Neuronal stem cell (in vitro differentiated cells): ENCODE results near the gene KLF9.

Experiments
- DNase-seq: peaks from one replicate; pipeline ENCODE4 v3.0.0-alpha.2; 2013; ENCODE audit warnings: low spot score
- H2AFZ ChIP-seq: one replicate; pipeline ENCODE4 v1.6.1; 2013; ENCODE audit warnings: mild to moderate bottlenecking, low read length, inconsistent platforms
- H2AK5ac ChIP-seq: 2 replicates; pipeline ENCODE4 v1.6.1; 2013; ENCODE audit warnings: low read depth, mild to moderate bottlenecking, inconsistent platforms, low read length, moderate library complexity, mixed read lengths
- H2BK120ac ChIP-seq: 2 replicates; pipeline ENCODE4 v1.6.1; 2013; ENCODE audit warnings: low read depth, mild to moderate bottlenecking, inconsistent platforms, low read length, moderate library complexity, mixed read lengths
- H2BK12ac ChIP-seq: one replicate; pipeline ENCODE4 v1.6.1; 2013; ENCODE audit warnings: low read length, inconsistent platforms
- H2BK15ac ChIP-seq: 2 replicates; pipeline ENCODE4 v1.6.1; 2013; ENCODE audit warnings: mild to moderate bottlenecking, low read length, inconsistent platforms, mixed read lengths
- H2BK5ac ChIP-seq: one replicate; pipeline ENCODE4 v1.6.1; 2013; ENCODE audit warnings: inconsistent platforms, mild to moderate bottlenecking, low read length, moderate library complexity
- H3K14ac ChIP-seq: one replicate; pipeline ENCODE4 v1.6.1; 2013; ENCODE audit warnings: low read length, inconsistent platforms
- H3K18ac ChIP-seq: 2 replicates; pipeline ENCODE4 v1.6.1; 2013; ENCODE audit warnings: low read length, inconsistent platforms
- H3K23ac ChIP-seq: 2 replicates; pipeline ENCODE4 v1.6.1; 2013; ENCODE audit warnings: low read depth, mild to moderate bottlenecking, mixed read lengths, low read length, inconsistent platforms; ENCODE audit not compliant: poor library complexity
- H3K27ac ChIP-seq: replicated peaks from 3 replicates; pipeline ENCODE4 v1.5.1; 2013; ENCODE audit warnings: low read length, inconsistent platforms
- H3K27me3 ChIP-seq, 3 experiments: 2 replicates each; pipeline ENCODE4 v1.6.1; 2013; ENCODE audit warnings: low read length in 3 of 3, mild to moderate bottlenecking in 2 of 3, inconsistent platforms in 1 of 3, low read depth in 1 of 3, mixed read lengths in 1 of 3, moderate library complexity in 1 of 3; ENCODE audit not compliant: control insufficient read depth in 3 of 3, insufficient read depth in 3 of 3
- H3K36me3 ChIP-seq, 2 donors: replicated peaks in 1 of 2; 2 replicates each; pipeline ENCODE4 v1.6.1; 2013; ENCODE audit warnings: low read length in 2 of 2; ENCODE audit not compliant: control insufficient read depth in 2 of 2, insufficient read depth in 2 of 2
- H3K4ac ChIP-seq: 2 replicates; pipeline ENCODE4 v1.6.1; 2013; ENCODE audit warnings: inconsistent platforms, mild to moderate bottlenecking, low read length, moderate library complexity
- H3K4me1 ChIP-seq, 2 donors: 1 replicate in 1 of 2; 2 replicates in 1 of 2; pipeline ENCODE4 v1.6.1; 2013; ENCODE audit warnings: low read length in 2 of 2, low read depth in 1 of 2; ENCODE audit not compliant: control insufficient read depth in 2 of 2, insufficient read depth in 1 of 2
- H3K4me2 ChIP-seq: one replicate; pipeline ENCODE4 v1.6.1; 2013; ENCODE audit warnings: mild to moderate bottlenecking, low read length, inconsistent platforms; ENCODE audit not compliant: insufficient read depth, poor library complexity, severe bottlenecking
- H3K4me3 ChIP-seq, 2 donors: 2 replicates each; pipeline ENCODE4 v1.5.1; 2013; ENCODE audit warnings: low read length in 2 of 2, mild to moderate bottlenecking in 2 of 2, inconsistent platforms in 1 of 2, moderate library complexity in 1 of 2
- H3K79me1 ChIP-seq: one replicate; pipeline ENCODE4 v1.6.1; 2013; ENCODE audit warnings: low read depth, mild to moderate bottlenecking, inconsistent platforms, low read length, moderate library complexity
- H3K9ac ChIP-seq: one replicate; pipeline ENCODE4 v1.6.1; 2013; ENCODE audit warnings: mild to moderate bottlenecking, low read depth, low read length, inconsistent platforms; ENCODE audit not compliant: poor library complexity
- H3K9me3 ChIP-seq, 2 donors: replicated peaks in 1 of 2; 2 replicates each; pipeline versions ENCODE3 to v1.6.1; 2013; ENCODE audit warnings: low read length in 2 of 2, mild to moderate bottlenecking in 2 of 2, inconsistent platforms in 1 of 2, low read depth in 1 of 2, mixed read lengths in 1 of 2, moderate library complexity in 1 of 2; ENCODE audit not compliant: control insufficient read depth in 2 of 2, insufficient read depth in 1 of 2
- H4K8ac ChIP-seq: one replicate; pipeline ENCODE4 v1.6.1; 2013; ENCODE audit warnings: low read depth, mild to moderate bottlenecking, inconsistent platforms, low read length, moderate library complexity
- H4K91ac ChIP-seq: one replicate; pipeline ENCODE4 v1.6.1; 2013; ENCODE audit warnings: low read length, low read depth, mild to moderate bottlenecking, inconsistent platforms; ENCODE audit not compliant: poor library complexity
- WGBS, 2 donors: extraction: QIAGEN DNeasy Blood & Tissue Kit; methylation state at CpG; one replicate each; pipeline ENCODE4 v1.1.7; 2013; ENCODE audit warnings: missing lambda C conversion rate in 2 of 2, mixed read lengths in 1 of 2; ENCODE audit not compliant: insufficient read length in 2 of 2, insufficient replicate concordance in 1 of 2; ENCODE audit errors: extremely low coverage in 2 of 2; 5-methylcytosine and 5-hydroxymethylcytosine counted together

KLF9 gene

GRCh38 chr9:70441622-70442021 lies 27.2 kb upstream of the KLF9 start:
- H2BK12ac ChIP-seq, result no peak overlapping the region
- no peak overlapping the region for H2AK5ac ChIP-seq
- H2BK120ac ChIP-seq, result no peak overlapping the region
- no peaks in the 10 kb centered on the region for H3K36me3 ChIP-seq
- no peak overlapping the region for H4K8ac ChIP-seq
- no peak overlapping the region for H3K4me3 ChIP-seq
- no peak overlapping the region for H3K9ac ChIP-seq
- H2BK15ac ChIP-seq, result no peak overlapping the region
- no peak overlapping the region for H4K91ac ChIP-seq
- H3K18ac ChIP-seq, result no peak overlapping the region
- peaks cover 0 to 3% of the 10 kb centered on the region in 2 donors for H3K4me1 ChIP-seq
- peaks cover 0 to 14% (median 3%) of the 10 kb centered on the region in 3 experiments for H3K27me3 ChIP-seq
- H3K14ac ChIP-seq, result no peak overlapping the region
- H3K9me3 ChIP-seq, result no peaks in the 10 kb centered on the region
- H3K23ac ChIP-seq, result no peak overlapping the region
- H2BK5ac ChIP-seq, result no peak overlapping the region
- H3K4me2 ChIP-seq, result no peak overlapping the region
- H3K79me1 ChIP-seq, result no peaks in the 10 kb centered on the region
- no peak overlapping the region for H2AFZ ChIP-seq
- no peak overlapping the region for H3K4ac ChIP-seq
- no peak overlapping the region for H3K27ac ChIP-seq
- DNase-seq, result peak; percentile 51

GRCh38 chr9:70439991-70440706 lies 25.7 kb upstream of the KLF9 start:
- Histone ChIP-seq H3K23ac (no peak overlapping the region), H3K18ac (no peak overlapping the region), H2AFZ (no peak overlapping the region), H3K4me3 (no peak overlapping the region), H3K36me3 (no peaks in the 10 kb centered on the region), H3K27me3 (peaks cover 0 to 14% (median 3%) of the 10 kb centered on the region in 3 experiments), H3K4me1 (peaks cover 0 to 3% of the 10 kb centered on the region in 2 donors), H3K79me1 (no peaks in the 10 kb centered on the region), H4K8ac (no peak overlapping the region), H3K9me3 (no peaks in the 10 kb centered on the region), H2BK120ac (no peak overlapping the region), H2BK15ac (no peak overlapping the region), H3K4ac (no peak overlapping the region), H3K4me2 (no peak overlapping the region), H4K91ac (no peak overlapping the region), H3K14ac (no peak overlapping the region), H2BK12ac (no peak overlapping the region), H3K27ac (no peak overlapping the region), H2BK5ac (no peak overlapping the region), H2AK5ac (no peak overlapping the region), H3K9ac (no peak overlapping the region)
- no CpG with 5 or more reads among the region's 5 CpGs for whole genome bisulfite sequencing, 2 donors
- DNase-seq, result no peak

- no peaks in the 10 kb centered on the region for H3K36me3 ChIP-seq
- H2BK5ac ChIP-seq, result no peak overlapping the region
- no peak overlapping the region for H3K9ac ChIP-seq
- H2BK12ac ChIP-seq, result no peak overlapping the region
- H3K14ac ChIP-seq, result no peak overlapping the region
- no peak overlapping the region for H4K91ac ChIP-seq
- no peak overlapping the region for H2BK15ac ChIP-seq
- H3K4me3 ChIP-seq, result no peak overlapping the region
- peaks cover 0 to 3% of the 10 kb centered on the region in 2 donors for H3K4me1 ChIP-seq
- no peak overlapping the region for H3K18ac ChIP-seq
- WGBS, 2 donors, result no CpG with 5 or more reads among the region's 3 CpGs
- H3K79me1 ChIP-seq, result no peaks in the 10 kb centered on the region
- no peak overlapping the region for H2AK5ac ChIP-seq
- H3K4me2 ChIP-seq, result no peak overlapping the region
- H2AFZ ChIP-seq, result no peak overlapping the region
- no peak for DNase-seq
- H3K27ac ChIP-seq, result no peak overlapping the region
- no peak overlapping the region for H2BK120ac ChIP-seq
- H3K9me3 ChIP-seq, result no peaks in the 10 kb centered on the region
- no peak overlapping the region for H3K23ac ChIP-seq
- H3K27me3 ChIP-seq, result peaks cover 0 to 14% (median 3%) of the 10 kb centered on the region in 3 experiments
- no peak overlapping the region for H4K8ac ChIP-seq
- no peak overlapping the region for H3K4ac ChIP-seq
Measured at GRCh38 chr9:70438341-70438928, 24.0 kb upstream of the KLF9 start.

GRCh38 chr9:70435948-70436347 lies 21.5 kb upstream of the KLF9 start:
- no peak overlapping the region for H3K27ac ChIP-seq
- H3K9me3 ChIP-seq, result no peaks in the 10 kb centered on the region
- H2BK15ac ChIP-seq, result no peak overlapping the region
- H3K14ac ChIP-seq, result no peak overlapping the region
- no peak overlapping the region for H4K8ac ChIP-seq
- no peak overlapping the region for H2BK12ac ChIP-seq
- H2AFZ ChIP-seq, result no peak overlapping the region
- no peak overlapping the region for H2BK120ac ChIP-seq
- H3K4me3 ChIP-seq, result no peak overlapping the region
- H3K36me3 ChIP-seq, result no peaks in the 10 kb centered on the region
- no peak overlapping the region for H3K4me2 ChIP-seq
- H3K4me1 ChIP-seq, result peaks cover 0 to under 1% of the 10 kb centered on the region in 2 donors
- no peak overlapping the region for H2BK5ac ChIP-seq
- no peak overlapping the region for H4K91ac ChIP-seq
- no peak overlapping the region for H3K9ac ChIP-seq
- peaks cover 2% of the 10 kb centered on the region for H3K79me1 ChIP-seq
- no peak overlapping the region for H3K23ac ChIP-seq
- no peak overlapping the region for H3K18ac ChIP-seq
- WGBS, 2 donors, result no CpG with 5 or more reads among the region's 1 CpG
- no peak for DNase-seq
- H3K27me3 ChIP-seq, result peaks cover 0 to 12% (median 3%) of the 10 kb centered on the region in 3 experiments
- no peak overlapping the region for H3K4ac ChIP-seq
- no peak overlapping the region for H2AK5ac ChIP-seq
